HepG2 (cell line): Measurements from ENCODE around the gene PFKFB2. TPM values are rescaled to one million over a fixed set of nuclear protein-coding genes. Genes with fewer than 3 reads are reported as not detected.

Source experiments
- ADNP ChIP-seq: sonication (generic); formaldehyde crosslinking; IDR thresholded peaks from 2 replicates; pipeline ENCODE4 v1.4.0; 2020; ENCODE audit warnings: missing genetic modification reagents
- CBFB ChIP-seq: sonication (generic); formaldehyde crosslinking; IDR thresholded peaks from 2 replicates; pipeline ENCODE4 v1.4.0; 2020; ENCODE audit warnings: missing genetic modification reagents
- CBX5 ChIP-seq: sonication (generic); formaldehyde crosslinking; IDR thresholded peaks from 2 replicates; pipeline ENCODE4 v1.4.0; 2020; ENCODE audit warnings: missing genetic modification reagents, borderline replicate concordance
- DBP ChIP-seq: sonication (generic); formaldehyde crosslinking; IDR thresholded peaks from 2 replicates; pipeline ENCODE4 v1.4.0; 2020; ENCODE audit warnings: missing genetic modification reagents; ENCODE audit errors: not compliant biosample characterization
- KAT8 ChIP-seq: IDR thresholded peaks from 2 replicates; pipeline ENCODE4 v1.6.1; 2016; ENCODE audit warnings: missing genetic modification reagents, missing compliant biosample characterization
- KDM2A ChIP-seq: sonication (generic); formaldehyde crosslinking; IDR thresholded peaks from 2 replicates; pipeline ENCODE4 v1.4.0; 2020; ENCODE audit warnings: low read depth, missing genetic modification reagents, borderline replicate concordance
- MATR3 ChIP-seq: sonication (generic); formaldehyde crosslinking; IDR thresholded peaks from 2 replicates; pipeline ENCODE4 v1.4.0; 2020; ENCODE audit warnings: missing genetic modification reagents
- MED1 ChIP-seq: sonication (generic); formaldehyde crosslinking; IDR thresholded peaks from 2 replicates; pipeline ENCODE4 v1.4.0; 2020; ENCODE audit warnings: missing genetic modification reagents
- MIER3 ChIP-seq: IDR thresholded peaks from 2 replicates; pipeline ENCODE4 v1.6.1; 2016; ENCODE audit warnings: missing compliant biosample characterization, borderline replicate concordance
- MYC ChIP-seq: sonication (generic); formaldehyde crosslinking; IDR thresholded peaks from 2 replicates; pipeline ENCODE4 v1.9.0; 2021; ENCODE audit warnings: missing genetic modification reagents, borderline replicate concordance
- ZBTB3 ChIP-seq: sonication (generic); formaldehyde crosslinking; IDR thresholded peaks from 2 replicates; pipeline ENCODE4 v1.4.0; 2020; ENCODE audit warnings: low read depth, mild to moderate bottlenecking, moderate library complexity, missing genetic modification reagents, borderline replicate concordance
- ZBTB42 ChIP-seq: sonication (generic); formaldehyde crosslinking; IDR thresholded peaks from 2 replicates; pipeline ENCODE4 v1.5.0; 2020; ENCODE audit warnings: mild to moderate bottlenecking, missing genetic modification reagents
- ZBTB46 ChIP-seq: sonication (generic); formaldehyde crosslinking; IDR thresholded peaks from 2 replicates; pipeline ENCODE4 v1.4.0; 2020; ENCODE audit warnings: mild to moderate bottlenecking, missing genetic modification reagents, borderline replicate concordance
- ZKSCAN8 ChIP-seq: IDR thresholded peaks from 2 replicates; pipeline ENCODE4 v1.6.1; 2016; ENCODE audit warnings: borderline replicate concordance, missing genetic modification reagents, missing compliant biosample characterization
- ZMYM3 ChIP-seq: sonication (generic); formaldehyde crosslinking; IDR thresholded peaks from 2 replicates; pipeline ENCODE4 v1.5.1; 2020; ENCODE audit warnings: mild to moderate bottlenecking, missing genetic modification reagents
- ZNF234 ChIP-seq: sonication (generic); formaldehyde crosslinking; conservative IDR thresholded peaks from 2 replicates; pipeline ENCODE4 v1.5.1; 2020; ENCODE audit warnings: mild to moderate bottlenecking, missing genetic modification reagents
- ZNF333 ChIP-seq: sonication (generic); formaldehyde crosslinking; IDR thresholded peaks from 2 replicates; pipeline ENCODE4 v1.4.0; 2020; ENCODE audit warnings: mild to moderate bottlenecking, missing genetic modification reagents, borderline replicate concordance
- ZNF468 ChIP-seq: sonication (generic); formaldehyde crosslinking; IDR thresholded peaks from 2 replicates; pipeline ENCODE4 v1.8.0; 2022; ENCODE audit warnings: mild to moderate bottlenecking, moderate library complexity, missing genetic modification reagents
- ZNF503 ChIP-seq: sonication (generic); formaldehyde crosslinking; IDR thresholded peaks from 2 replicates; pipeline ENCODE4 v1.4.0; 2020; ENCODE audit warnings: missing genetic modification reagents
- ZNF557 ChIP-seq: sonication (generic); formaldehyde crosslinking; IDR thresholded peaks from 2 replicates; pipeline ENCODE4 v1.4.0; 2020; ENCODE audit warnings: missing genetic modification reagents
- ZNF609 ChIP-seq: sonication (generic); formaldehyde crosslinking; IDR thresholded peaks from 2 replicates; pipeline ENCODE4 v1.4.0; 2020; ENCODE audit warnings: mild to moderate bottlenecking, missing genetic modification reagents, borderline replicate concordance
- polyA plus RNA-seq, 8 experiments: library from polyadenylated mRNA; depleted of rRNA in 3 of 8; stranded (reverse) in 7 of 8; unstranded in 1 of 8; fragments of >200 nt; fragmentation: Illumina TruSeq in 4 of 8; extraction: Trizol in 4 of 8; gene quantifications; 2 replicates each; pipeline versions ENCODE4 v1.2.1 to v1.2.3, GENCODE V29; 2011 to 2016; ENCODE audit warnings: low read depth in 4 of 8, missing spikeins in 1 of 8, mixed read lengths in 1 of 8; ENCODE audit not compliant: insufficient read depth in 1 of 8
- total RNA-seq, 5 experiments: library from RNA; depleted of rRNA; stranded (reverse); fragments of >200 nt; fragmentation: Illumina TruSeq; extraction: Trizol; gene quantifications; 2 replicates each; pipeline ENCODE4 v1.2.3, GENCODE V29; 2016; ENCODE audit warnings: low read depth in 1 of 5

Gene PFKFB2
- total and polyA plus RNA-seq, 2 of the 13 experiments (the other 11 are each of a cell fraction or from before 2014, with no cell fraction given), result 4.6 to 10.6 TPM

GRCh38 chr1:207009182-207009850, 43.8 kb upstream of the PFKFB2 start (continued):
- TF ChIP-seq ZNF468 (no peak), ZMYM3 (0 out of 2 replicates have a peak, but pooled peaks have one; percentile 6), ZNF234 (CRISPR knock-in tag) (no peak), CBX5 (CRISPR knock-in tag) (0 out of 2 replicates have a peak, but pooled peaks have one; percentile 13), ZNF333 (CRISPR knock-in tag) (no peak), ZKSCAN8 (CRISPR knock-in tag) (peak; percentile 30; the same call in 1 of the 2 replicates), KDM2A (CRISPR knock-in tag) (0 out of 2 replicates have a peak, but pooled peaks have one; percentile 26), MYC (CRISPR knock-in tag) (no peak), ZNF609 (CRISPR knock-in tag) (peak; percentile 49; the same call in 1 of the 2 replicates), MIER3 (CRISPR knock-in tag) (peak; percentile 44; the same call in 1 of the 2 replicates), ZNF557 (CRISPR knock-in tag) (no peak), ZBTB42 (no peak), CBFB (CRISPR knock-in tag) (0 out of 2 replicates have a peak, but pooled peaks have one; percentile 17), ZNF503 (CRISPR knock-in tag) (no peak; the same call in 1 of the 2 replicates), ADNP (no peak), ZBTB3 (CRISPR knock-in tag) (no peak), KAT8 (CRISPR knock-in tag) (peak; percentile 65), MATR3 (CRISPR knock-in tag) (no peak), ZBTB46 (CRISPR knock-in tag) (no peak), DBP (CRISPR knock-in tag) (no peak), MED1 (CRISPR knock-in tag) (peak; percentile 66)
